PC-3 (cell line): ENCODE measurements around the gene ST8SIA2. TPM values are rescaled to one million over a fixed set of nuclear protein-coding genes. Genes with fewer than 3 reads are reported as not detected.
A peak's percentile ranks its signal among the peaks of the same experiment; 100 is the strongest.

Source experiments
- ATAC-seq: fragments of 200-7000 bp; cut with Tn5 transposase; 2 replicates; pipeline ENCODE4 v1.9.1; 2020; ENCODE audit warnings: mild to moderate bottlenecking, moderate library complexity
- Bru-seq: library from RNA; stranded (reverse); fragments of 400-500 nt; gene quantifications from one replicate; lab custom pipeline; 2021; lab: Mats Ljungman, UMichigan
- BruChase-seq, 2 experiments: library from RNA; stranded (reverse); fragments of 400-500 nt; gene quantifications; one replicate each; lab custom pipeline; 2021; lab: Mats Ljungman, UMichigan
- BruUV-seq: library from RNA; stranded (reverse); fragments of 400-500 nt; replicated peaks from 2 replicates; lab custom pipeline; 2021; lab: Mats Ljungman, UMichigan
- CTCF ChIA-PET: fragments of 300-600 bp; sonication (Branson Sonifier 250); formaldehyde crosslinking; loops from one replicate; lab custom pipeline; 2022; ENCODE audit warnings: antibody characterized with exemption; lab: Charles Lee
- POLR2A ChIA-PET: fragments of 300-600 bp; sonication (Branson Sonifier 250); formaldehyde crosslinking; loops from one replicate; lab custom pipeline; 2022; ENCODE audit warnings: antibody characterized with exemption; ENCODE audit not compliant: unreplicated experiment; lab: Charles Lee
- DNase-seq: peaks from one replicate; pipeline ENCODE4 v3.0.0-alpha.2; 2015
- H2AFZ ChIP-seq: fragments of 300-600 bp; sonication (generic); 2 replicates; pipeline ENCODE4 v1.6.0; 2016; ENCODE audit warnings: antibody characterized with exemption, low read length
- H3F3A ChIP-seq: fragments of 300-600 bp; sonication (generic); one replicate; pipeline ENCODE4 v1.6.0; 2017; ENCODE audit warnings: antibody characterized with exemption, low read length, control low read depth, mild to moderate bottlenecking; ENCODE audit not compliant: unreplicated experiment
- H3K27ac ChIP-seq: fragments of 300-600 bp; sonication (generic); 2 replicates; pipeline ENCODE4 v1.5.1; 2016; ENCODE audit warnings: mild to moderate bottlenecking, low read length
- H3K27me3 ChIP-seq: fragments of 300-600 bp; sonication (generic); 2 replicates; pipeline ENCODE4 v1.6.1; 2016; ENCODE audit warnings: low read length, mixed read lengths
- H3K36me3 ChIP-seq: fragments of 300-600 bp; sonication (generic); 2 replicates; pipeline ENCODE4 v1.6.1; 2016; ENCODE audit warnings: low read depth, mixed run types, low read length, mixed read lengths
- H3K4me1 ChIP-seq: fragments of 300-600 bp; sonication (generic); 2 replicates; pipeline ENCODE4 v1.5.1; 2016; ENCODE audit warnings: low read length; ENCODE audit not compliant: insufficient read depth
- H3K4me2 ChIP-seq: fragments of 300-600 bp; sonication (generic); 2 replicates; pipeline ENCODE4 v1.6.0; 2016; ENCODE audit warnings: low read length
- H3K4me3 ChIP-seq: fragments of 300-600 bp; sonication (generic); 2 replicates; pipeline ENCODE4 v1.5.1; 2016; ENCODE audit warnings: mild to moderate bottlenecking, low read length, mixed read lengths
- H3K79me2 ChIP-seq: fragments of 300-600 bp; sonication (generic); 2 replicates; pipeline ENCODE4 v1.6.1; 2017; ENCODE audit warnings: low read length, mixed read lengths
- H3K9ac ChIP-seq: fragments of 300-600 bp; sonication (generic); 2 replicates; pipeline ENCODE4 v1.6.0; 2016; ENCODE audit warnings: mild to moderate bottlenecking, low read length
- H3K9me2 ChIP-seq: fragments of 300-600 bp; sonication (generic); replicated peaks from 2 replicates; pipeline ENCODE4 v1.6.1; 2016; ENCODE audit warnings: mixed run types, low read length, mixed read lengths
- H3K9me3 ChIP-seq: fragments of 300-600 bp; sonication (generic); 2 replicates; pipeline ENCODE4 v1.6.1; 2016; ENCODE audit warnings: low read length, mixed read lengths
- H4K20me1 ChIP-seq: fragments of 300-600 bp; sonication (generic); 2 replicates; pipeline ENCODE4 v1.6.1; 2016; ENCODE audit warnings: low read length, mixed read lengths
- CTCF ChIP-seq: fragments of 300-600 bp; sonication (generic); conservative IDR thresholded peaks from 2 replicates; pipeline ENCODE4 v1.5.1; 2017; ENCODE audit warnings: antibody characterized with exemption, low read depth, mild to moderate bottlenecking, low read length
- EZH2 ChIP-seq: fragments of 300-600 bp; sonication (generic); IDR thresholded peaks from one replicate; pipeline ENCODE4 v1.6.1; 2017; ENCODE audit warnings: antibody characterized with exemption, mild to moderate bottlenecking, low read length; ENCODE audit not compliant: unreplicated experiment
- EZH2phosphoT487 ChIP-seq: fragments of 300-600 bp; sonication (generic); IDR thresholded peaks from 2 replicates; pipeline ENCODE4 v1.6.1; 2018; ENCODE audit warnings: mild to moderate bottlenecking, antibody characterized with exemption, low read length, borderline replicate concordance
- intact Hi-C: fragments of 100-400 bp; cut with micrococcal nuclease; formaldehyde crosslinking; loops from 2 replicates; pipeline ENCODE4 v1.9.0; 2023
- long read RNA-seq: library from polyadenylated mRNA; unstranded; transcript quantifications from one replicate; pipeline ENCODE4 v2.0.0, GENCODE V29; 2021; ENCODE audit not compliant: unreplicated experiment
- total RNA-seq: library from RNA; depleted of rRNA; stranded (reverse); fragments of >200 nt; gene quantifications from 2 replicates; pipeline ENCODE4 v1.2.3, GENCODE V29; 2014; rRNA removed

ST8SIA2 gene
- total RNA-seq (not detected in 2 replicates), Bru-seq, nascent RNA (not detected), BruChase-seq, experiment 1, labeled RNA remaining after a 6-hour chase (not detected), BruChase-seq, experiment 2, labeled RNA remaining after a 2-hour chase (percentile 1 among the genes with signal in this experiment)
- long read RNA-seq, result 0 reads

- POLR2A ChIA-PET, result no interaction called here
- Histone ChIP-seq H3F3A (no peaks in the 10 kb centered on the region), H3K4me1 (no peaks in the 10 kb centered on the region), H3K36me3 (no peaks in the 10 kb centered on the region), H3K9ac (no peak within 1 kb of the TSS), H3K79me2 (no peaks in the 10 kb centered on the region), H3K4me3 (no peak within 1 kb of the TSS), H3K9me3 (no peaks in the 10 kb centered on the region), H3K27me3 (peaks cover 90% of the 10 kb centered on the region), H3K9me2 (no peaks in the 10 kb centered on the region), H3K27ac (no peak within 1 kb of the TSS), H2AFZ (no peak within 1 kb of the TSS), H4K20me1 (no peaks in the 10 kb centered on the region), H3K4me2 (no peak within 1 kb of the TSS)
- TF ChIP-seq EZH2phosphoT487 (no peak), EZH2 (no peak), CTCF (no peak)
- DNase-seq (no peak), ATAC-seq (no peak)
- BruUV-seq, result no TSS peak
- intact Hi-C loops, result no loop called here
- CTCF ChIA-PET, result no interaction called here
Measured at GRCh38 chr15:92393071-92393979, at the start of gene ST8SIA2. ST8SIA2 (plus strand) TSS chr15:92393881; CDS start chr15:92394065, 184 bp downstream.

- Histone ChIP-seq H4K20me1 (no peaks in the 10 kb centered on the region), H3K27ac (no peak overlapping the region), H2AFZ (no peak overlapping the region), H3K4me3 (no peak overlapping the region), H3F3A (no peaks in the 10 kb centered on the region), H3K27me3 (peaks cover 39% of the 10 kb centered on the region), H3K79me2 (no peaks in the 10 kb centered on the region), H3K4me1 (no peaks in the 10 kb centered on the region), H3K9me2 (no peaks in the 10 kb centered on the region), H3K9ac (no peak overlapping the region), H3K4me2 (no peak overlapping the region), H3K36me3 (no peaks in the 10 kb centered on the region), H3K9me3 (no peaks in the 10 kb centered on the region)
- ChIA-PET POLR2A (no interaction called here), CTCF (no interaction called here)
- intact Hi-C loops, result no loop called here
- no TSS peak for BruUV-seq
- TF ChIP-seq CTCF, result no peak
- TF ChIP-seq EZH2phosphoT487, result no peak
- no peak for TF ChIP-seq EZH2
- DNase-seq, result no peak
- no peak for ATAC-seq
Measured at GRCh38 chr15:92343924-92344643, 49.6 kb upstream of the ST8SIA2 start.
